ENCODE results near the gene GMDS.

DNA sequence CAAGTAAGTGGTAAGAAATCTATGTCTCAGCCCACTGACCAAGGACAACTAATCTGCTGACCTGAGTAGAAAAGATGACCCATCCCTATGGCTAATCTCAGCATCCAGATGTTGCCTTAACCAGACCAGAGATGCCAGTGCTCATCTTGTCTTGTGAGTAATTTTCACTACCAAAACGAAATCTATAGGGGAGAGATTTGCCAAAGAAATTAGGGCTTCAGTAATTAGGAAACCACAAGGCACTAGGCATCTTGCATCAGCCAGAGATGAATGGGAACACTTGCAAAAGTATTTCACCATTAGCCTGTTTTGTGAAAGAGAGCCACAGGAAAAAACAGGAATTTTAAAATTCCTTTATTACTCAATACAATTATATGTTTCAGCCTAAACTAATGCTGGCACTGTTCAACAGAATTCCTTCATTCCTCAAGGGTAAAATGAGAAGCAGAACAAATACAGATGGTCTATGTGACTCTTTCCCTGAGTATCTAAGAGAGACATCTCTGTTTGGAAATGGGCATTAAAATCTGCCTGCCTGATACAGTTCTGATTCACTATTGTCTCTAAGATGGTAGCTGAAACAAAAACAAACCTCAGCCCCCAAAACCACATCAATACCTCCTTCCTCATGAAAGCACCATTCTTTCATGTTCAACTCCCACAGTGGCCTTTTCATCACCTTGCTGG, 87.8 kb downstream of the GMDS start:
- TF ChIP-seq, protein P1, sequence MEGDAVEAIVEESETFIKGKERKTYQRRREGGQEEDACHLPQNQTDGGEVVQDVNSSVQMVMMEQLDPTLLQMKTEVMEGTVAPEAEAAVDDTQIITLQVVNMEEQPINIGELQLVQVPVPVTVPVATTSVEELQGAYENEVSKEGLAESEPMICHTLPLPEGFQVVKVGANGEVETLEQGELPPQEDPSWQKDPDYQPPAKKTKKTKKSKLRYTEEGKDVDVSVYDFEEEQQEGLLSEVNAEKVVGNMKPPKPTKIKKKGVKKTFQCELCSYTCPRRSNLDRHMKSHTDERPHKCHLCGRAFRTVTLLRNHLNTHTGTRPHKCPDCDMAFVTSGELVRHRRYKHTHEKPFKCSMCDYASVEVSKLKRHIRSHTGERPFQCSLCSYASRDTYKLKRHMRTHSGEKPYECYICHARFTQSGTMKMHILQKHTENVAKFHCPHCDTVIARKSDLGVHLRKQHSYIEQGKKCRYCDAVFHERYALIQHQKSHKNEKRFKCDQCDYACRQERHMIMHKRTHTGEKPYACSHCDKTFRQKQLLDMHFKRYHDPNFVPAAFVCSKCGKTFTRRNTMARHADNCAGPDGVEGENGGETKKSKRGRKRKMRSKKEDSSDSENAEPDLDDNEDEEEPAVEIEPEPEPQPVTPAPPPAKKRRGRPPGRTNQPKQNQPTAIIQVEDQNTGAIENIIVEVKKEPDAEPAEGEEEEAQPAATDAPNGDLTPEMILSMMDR (IDR thresholded peaks at IDR 0.05): no peak
- TF ChIP-seq RAD21 (IDR thresholded peaks at IDR 0.05; ENCODE audit: low read length) (no peak), CHD2 (IDR thresholded peaks at IDR 0.05; ENCODE audit: low read length, partially characterized antibody) (no peak), EP300 (IDR thresholded peaks at IDR 0.05; ENCODE audit: borderline replicate concordance in 1 of 2, low read depth in 1 of 2, low read length in 1 of 2) (peak in 1 of 2 experiments; percentile 37; a peak in 1 of 4 replicates)

Data from SK-N-SH (cell line).